PC-3 (cell line): ENCODE data around the gene SLC38A3. TPM values are rescaled to one million over a fixed set of nuclear protein-coding genes. Genes with fewer than 3 reads are reported as not detected.
A peak's percentile ranks its signal among the peaks of the same experiment; 100 is the strongest.

Experiments
- ATAC-seq: fragments of 200-7000 bp; cut with Tn5 transposase; 2 replicates; pipeline ENCODE4 v1.9.1; 2020; ENCODE audit warnings: mild to moderate bottlenecking, moderate library complexity
- BruUV-seq: library from RNA; stranded (reverse); fragments of 400-500 nt; replicated peaks from 2 replicates; lab custom pipeline; 2021; lab: Mats Ljungman, UMichigan
- CTCF ChIA-PET: fragments of 300-600 bp; sonication (Branson Sonifier 250); formaldehyde crosslinking; loops from one replicate; lab custom pipeline; 2022; ENCODE audit warnings: antibody characterized with exemption; lab: Charles Lee
- POLR2A ChIA-PET: fragments of 300-600 bp; sonication (Branson Sonifier 250); formaldehyde crosslinking; loops from one replicate; lab custom pipeline; 2022; ENCODE audit warnings: antibody characterized with exemption; ENCODE audit not compliant: unreplicated experiment; lab: Charles Lee
- DNase-seq: peaks from one replicate; pipeline ENCODE4 v3.0.0-alpha.2; 2015
- H2AFZ ChIP-seq: fragments of 300-600 bp; sonication (generic); 2 replicates; pipeline ENCODE4 v1.6.0; 2016; ENCODE audit warnings: antibody characterized with exemption, low read length
- H3F3A ChIP-seq: fragments of 300-600 bp; sonication (generic); one replicate; pipeline ENCODE4 v1.6.0; 2017; ENCODE audit warnings: antibody characterized with exemption, low read length, control low read depth, mild to moderate bottlenecking; ENCODE audit not compliant: unreplicated experiment
- H3K27ac ChIP-seq: fragments of 300-600 bp; sonication (generic); 2 replicates; pipeline ENCODE4 v1.5.1; 2016; ENCODE audit warnings: mild to moderate bottlenecking, low read length
- H3K27me3 ChIP-seq: fragments of 300-600 bp; sonication (generic); 2 replicates; pipeline ENCODE4 v1.6.1; 2016; ENCODE audit warnings: low read length, mixed read lengths
- H3K36me3 ChIP-seq: fragments of 300-600 bp; sonication (generic); 2 replicates; pipeline ENCODE4 v1.6.1; 2016; ENCODE audit warnings: low read depth, mixed run types, low read length, mixed read lengths
- H3K4me1 ChIP-seq: fragments of 300-600 bp; sonication (generic); 2 replicates; pipeline ENCODE4 v1.5.1; 2016; ENCODE audit warnings: low read length; ENCODE audit not compliant: insufficient read depth
- H3K4me2 ChIP-seq: fragments of 300-600 bp; sonication (generic); 2 replicates; pipeline ENCODE4 v1.6.0; 2016; ENCODE audit warnings: low read length
- H3K4me3 ChIP-seq: fragments of 300-600 bp; sonication (generic); 2 replicates; pipeline ENCODE4 v1.5.1; 2016; ENCODE audit warnings: mild to moderate bottlenecking, low read length, mixed read lengths
- H3K79me2 ChIP-seq: fragments of 300-600 bp; sonication (generic); 2 replicates; pipeline ENCODE4 v1.6.1; 2017; ENCODE audit warnings: low read length, mixed read lengths
- H3K9ac ChIP-seq: fragments of 300-600 bp; sonication (generic); 2 replicates; pipeline ENCODE4 v1.6.0; 2016; ENCODE audit warnings: mild to moderate bottlenecking, low read length
- H3K9me2 ChIP-seq: fragments of 300-600 bp; sonication (generic); replicated peaks from 2 replicates; pipeline ENCODE4 v1.6.1; 2016; ENCODE audit warnings: mixed run types, low read length, mixed read lengths
- H3K9me3 ChIP-seq: fragments of 300-600 bp; sonication (generic); 2 replicates; pipeline ENCODE4 v1.6.1; 2016; ENCODE audit warnings: low read length, mixed read lengths
- H4K20me1 ChIP-seq: fragments of 300-600 bp; sonication (generic); 2 replicates; pipeline ENCODE4 v1.6.1; 2016; ENCODE audit warnings: low read length, mixed read lengths
- CTCF ChIP-seq: fragments of 300-600 bp; sonication (generic); conservative IDR thresholded peaks from 2 replicates; pipeline ENCODE4 v1.5.1; 2017; ENCODE audit warnings: antibody characterized with exemption, low read depth, mild to moderate bottlenecking, low read length
- EZH2 ChIP-seq: fragments of 300-600 bp; sonication (generic); IDR thresholded peaks from one replicate; pipeline ENCODE4 v1.6.1; 2017; ENCODE audit warnings: antibody characterized with exemption, mild to moderate bottlenecking, low read length; ENCODE audit not compliant: unreplicated experiment
- EZH2phosphoT487 ChIP-seq: fragments of 300-600 bp; sonication (generic); IDR thresholded peaks from 2 replicates; pipeline ENCODE4 v1.6.1; 2018; ENCODE audit warnings: mild to moderate bottlenecking, antibody characterized with exemption, low read length, borderline replicate concordance
- intact Hi-C: fragments of 100-400 bp; cut with micrococcal nuclease; formaldehyde crosslinking; loops from 2 replicates; pipeline ENCODE4 v1.9.0; 2023
- total RNA-seq: library from RNA; depleted of rRNA; stranded (reverse); fragments of >200 nt; gene quantifications from 2 replicates; pipeline ENCODE4 v1.2.3, GENCODE V29; 2014

SLC38A3 gene
- total RNA-seq, 1 experiment from 2014 or later: 3.3 TPM

- POLR2A ChIA-PET: no interaction called here
- Histone ChIP-seq H3K9me3 (no peaks in the 10 kb centered on the region), H3K4me1 (peaks cover 3% of the 10 kb centered on the region; the same call in 1 of the 2 replicates), H3K9me2 (no peaks in the 10 kb centered on the region), H3F3A (no peaks in the 10 kb centered on the region), H3K27me3 (no peaks in the 10 kb centered on the region), H3K9ac (no peak overlapping the region), H3K27ac (no peak overlapping the region), H4K20me1 (no peaks in the 10 kb centered on the region), H3K79me2 (no peaks in the 10 kb centered on the region), H3K4me3 (no peak overlapping the region), H2AFZ (no peak overlapping the region), H3K36me3 (0 out of 2 replicates have a peak, but pooled peaks cover 5% of the 10 kb centered on the region), H3K4me2 (no peak overlapping the region)
- BruUV-seq: no TSS peak
- peak; percentile 88 for DNase-seq
- peak; percentile 75 for ATAC-seq
- intact Hi-C loops: loop anchor here (1.0 kb wide), 1 partner anchor 34 kb away; the partner anchor contains the start of gene SEMA3F
- CTCF ChIA-PET: no interaction called here
- peak; percentile 92 for TF ChIP-seq CTCF
- TF ChIP-seq EZH2phosphoT487: no peak
Observed at GRCh38 chr3:50189274-50189673, 15.8 kb upstream of the SLC38A3 start.

GRCh38 chr3:50189989-50190388, 15.1 kb upstream of the SLC38A3 start:
- intact Hi-C loops: loop anchor here (1.0 kb wide), 1 partner anchor 35 kb away; the partner anchor contains the start of gene SEMA3F

More at GRCh38 chr3:50189989-50190388, 15.1 kb upstream of the SLC38A3 start:
- H3F3A ChIP-seq: no peaks in the 10 kb centered on the region
- ChIA-PET CTCF (no interaction called here), POLR2A (no interaction called here)
- H2AFZ ChIP-seq: no peak overlapping the region
- no peak for ATAC-seq
- no peaks in the 10 kb centered on the region for H3K9me2 ChIP-seq
- H3K36me3 ChIP-seq: 0 out of 2 replicates have a peak, but pooled peaks cover 2% of the 10 kb centered on the region
- no peak overlapping the region for H3K4me3 ChIP-seq
- H3K9me3 ChIP-seq: no peaks in the 10 kb centered on the region
- H3K4me2 ChIP-seq: no peak overlapping the region
- H3K9ac ChIP-seq: no peak overlapping the region
- no peaks in the 10 kb centered on the region; the same call in 1 of the 2 replicates for H3K4me1 ChIP-seq
- no peaks in the 10 kb centered on the region for H3K79me2 ChIP-seq
- DNase-seq: no peak
- H4K20me1 ChIP-seq: no peaks in the 10 kb centered on the region
- TF ChIP-seq CTCF: no peak
- TF ChIP-seq EZH2: no peak
- TF ChIP-seq EZH2phosphoT487: no peak
- H3K27me3 ChIP-seq: no peaks in the 10 kb centered on the region
- no TSS peak for BruUV-seq
- no peak overlapping the region for H3K27ac ChIP-seq
